ENCODE results near the gene MDM1. TPM values are rescaled to one million over a fixed set of nuclear protein-coding genes. Genes with fewer than 3 reads are reported as not detected.

The MDM1 gene
- total and polyA plus RNA-seq, 2 of the 13 experiments (the other 11 are each of a cell fraction or from before 2014, with no cell fraction given), result 4.6 to 15.2 TPM

GRCh38 chr12:68359674-68360073 lies 27.5 kb upstream of the MDM1 start:
- intact Hi-C loops (cut with micrococcal nuclease; ENCODE audit: unreplicated experiment), result loop anchor here (2.0 kb wide), 1 partner anchor 139 kb away; no protein-coding TSS in a partner anchor

More at GRCh38 chr12:68359674-68360073, 27.5 kb upstream of the MDM1 start:
- peaks cover 17% of the 10 kb centered on the region; the same call in 1 of the 2 replicates for H3K4me1 ChIP-seq (ENCODE audit: insufficient read depth, low read length)
- no peaks in the 10 kb centered on the region for H3K36me3 ChIP-seq (replicated peaks in 1 of 2; ENCODE audit: control insufficient read depth in 1 of 2, insufficient read depth in 2 of 2, low read length in 2 of 2)
- H3K4me2 ChIP-seq (ENCODE audit: low read depth, low read length), result no peak overlapping the region
- H3K27me3 ChIP-seq (ENCODE audit: control insufficient read depth in 1 of 2, insufficient read depth in 2 of 2, low read length in 2 of 2), result no peaks in the 10 kb centered on the region; a peak in 1 of 5 replicates
- no peak overlapping the region for H3K9ac ChIP-seq (ENCODE audit: insufficient read depth, low read depth, low read length)
- TF ChIP-seq ZNF143 (CRISPR knock-in tag; IDR thresholded peaks at IDR 0.05) (no peak), ZXDC (CRISPR knock-in tag; IDR thresholded peaks at IDR 0.05) (no peak), PAX8 (CRISPR knock-in tag; IDR thresholded peaks at IDR 0.05; ENCODE audit: borderline replicate concordance) (no peak), XBP1 (CRISPR knock-in tag; IDR thresholded peaks at IDR 0.05) (no peak), ADNP (CRISPR knock-in tag; IDR thresholded peaks at IDR 0.05) (no peak), ZBTB49 (CRISPR knock-in tag; IDR thresholded peaks at IDR 0.05; ENCODE audit: borderline replicate concordance) (no peak), ZNF510 (CRISPR knock-in tag; IDR thresholded peaks at IDR 0.05; ENCODE audit: low read depth) (no peak)
- FAIRE-seq (no peak), DNase-seq (ENCODE audit: low spot score) (no peak), ATAC-seq (no peak)
- ChIA-PET CTCF (ENCODE audit: low intra/inter-chr PET ratio, low total read pairs) (no interaction called here), POLR2A (no interaction called here)
- no peaks in the 10 kb centered on the region for H3K79me2 ChIP-seq (ENCODE audit: insufficient read depth, low read length)
- H3K9me3 ChIP-seq (ENCODE audit: low read length), result no peaks in the 10 kb centered on the region
- no TSS peak for BruUV-seq (replicated peaks)
- H2AFZ ChIP-seq (ENCODE audit: low read length), result no peak overlapping the region
- no peak overlapping the region for H3K4me3 ChIP-seq (replicated peaks in 1 of 3; ENCODE audit: insufficient read depth in 1 of 3, low read depth in 2 of 3, low read length in 3 of 3)
- H3K27ac ChIP-seq (ENCODE audit: extremely low read length, insufficient read depth, low read length), result no peak overlapping the region
- in situ Hi-C loops (cut with HindIII; ENCODE audit: extremely low pct_ligation_motif_present, low pct_unique_long_range_greater_than_20kb), result no loop called here
- no peaks in the 10 kb centered on the region for H4K20me1 ChIP-seq (ENCODE audit: insufficient read depth, low read length)
